GM19455 (cell line): ENCODE data around the gene SUV39H1.
"Not testable (repeated sequence)": the region's sequence is repeated elsewhere in the genome, so short reads cannot be mapped to it uniquely, and the experiment has no call there.

Source experiments
- ATAC-seq: cut with Tn5 transposase; IDR thresholded peaks from one replicate; pipeline ENCODE4 v1.9.1; 2021; ENCODE audit not compliant: unreplicated experiment

SUV39H1 gene

GRCh38 chrX:48684134-48684533 is 12.4 kb upstream of the SUV39H1 start:
- no peak for ATAC-seq

GRCh38 chrX:48685416-48685815 is 11.1 kb upstream of the SUV39H1 start:
- ATAC-seq, result no peak

- no peak for ATAC-seq
Measured at GRCh38 chrX:48688531-48689150, 7.9 kb upstream of the SUV39H1 start.

- no peak for ATAC-seq
Measured at GRCh38 chrX:48689208-48689920, 7.2 kb upstream of the SUV39H1 start.

- not testable (repeated sequence) for ATAC-seq
Measured at GRCh38 chrX:48691746-48692145, 4.8 kb upstream of the SUV39H1 start.

GRCh38 chrX:48694776-48695533 is 1.6 kb upstream of the SUV39H1 start:
- no peak for ATAC-seq

GRCh38 chrX:48695534-48695896 is 1.0 kb upstream of the SUV39H1 start:
- ATAC-seq, result no peak

GRCh38 chrX:48695925-48696300 is 621 bp upstream of the SUV39H1 start:
- ATAC-seq, result no peak

GRCh38 chrX:48696909-48697727 is 584 bp downstream of the SUV39H1 start:
- ATAC-seq, result peak; percentile 14

- ATAC-seq, result no peak
Measured at GRCh38 chrX:48698306-48698705, 1.8 kb downstream of the SUV39H1 start.

GRCh38 chrX:48700246-48700645 is 3.7 kb downstream of the SUV39H1 start:
- ATAC-seq, result no peak

GRCh38 chrX:48700951-48701653 is 4.6 kb downstream of the SUV39H1 start:
- ATAC-seq, result no peak

GRCh38 chrX:48702032-48702431 is 5.5 kb downstream of the SUV39H1 start:
- no peak for ATAC-seq

- ATAC-seq, result no peak
Measured at GRCh38 chrX:48702716-48703115, 6.2 kb downstream of the SUV39H1 start.

GRCh38 chrX:48703228-48703627 is 6.7 kb downstream of the SUV39H1 start:
- ATAC-seq, result no peak

GRCh38 chrX:48703642-48704481 is 7.3 kb downstream of the SUV39H1 start:
- ATAC-seq, result no peak

GRCh38 chrX:48705871-48706270 is 9.3 kb downstream of the SUV39H1 start:
- no peak for ATAC-seq

GRCh38 chrX:48709522-48710112 is 13.1 kb downstream of the SUV39H1 start:
- ATAC-seq, result no peak

GRCh38 chrX:48711162-48711928 is 14.8 kb downstream of the SUV39H1 start:
- no peak for ATAC-seq
